Measurements from ENCODE around the gene RPUSD2.

Gene RPUSD2

DNA sequence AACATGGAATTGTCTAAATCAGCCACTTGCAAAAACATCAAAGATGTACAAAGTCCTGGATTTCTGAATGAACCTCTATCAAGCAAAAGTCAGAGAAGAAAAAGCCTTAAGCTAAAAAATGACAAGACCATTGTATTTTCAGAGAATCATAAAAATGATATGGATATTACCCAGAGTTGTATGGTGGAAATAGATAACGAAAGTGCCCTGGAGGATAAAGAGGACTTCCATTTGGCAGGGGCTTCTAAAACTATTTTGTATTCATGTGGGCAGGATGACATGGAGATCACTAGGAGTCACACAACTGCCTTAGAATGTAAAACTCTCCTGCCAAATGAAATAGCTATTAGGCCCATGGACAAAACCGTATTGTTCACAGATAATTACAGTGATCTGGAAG is 54.3 kb downstream of the RPUSD2 start:
- DNase-seq (ENCODE audit: low spot score) = no peak

All from kidney tubule cell (primary cell).